CD1c-positive myeloid dendritic cell (primary cell): Measurements from ENCODE around the gene GARIN5B.

Experiments
- DNase-seq: peaks from one replicate; pipeline ENCODE4 v3.0.0-alpha.2; 2016; ENCODE audit errors: extremely low spot score

The GARIN5B gene

GRCh38 chr19:55370305-55370988 lies 7.4 kb upstream of the GARIN5B start, which contains the start of gene IL11:
IL11 (minus strand) TSS chr19:55370463; CDS start chr19:55370310, 153 bp downstream.
- DNase-seq, result no peak

GRCh38 chr19:55369653-55370304 lies 6.7 kb upstream of the GARIN5B start:
- no peak for DNase-seq

- DNase-seq, result peak; percentile 72
Observed at GRCh38 chr19:55368701-55369563, 5.9 kb upstream of the GARIN5B start.

GRCh38 chr19:55368106-55368505 lies 5.0 kb upstream of the GARIN5B start:
- no peak for DNase-seq

GRCh38 chr19:55366790-55367189 lies 3.7 kb upstream of the GARIN5B start:
- DNase-seq, result no peak

- no peak for DNase-seq
Observed at GRCh38 chr19:55365964-55366363, 2.9 kb upstream of the GARIN5B start.

- no peak for DNase-seq
Observed at GRCh38 chr19:55365245-55365644, 2.2 kb upstream of the GARIN5B start.

- no peak for DNase-seq
Observed at GRCh38 chr19:55362174-55362989, 678 bp downstream of the GARIN5B start.

GRCh38 chr19:55360902-55361301 lies 2.2 kb downstream of the GARIN5B start:
- DNase-seq, result no peak

- DNase-seq, result no peak
Observed at GRCh38 chr19:55358943-55359908, 3.8 kb downstream of the GARIN5B start.

GRCh38 chr19:55358493-55358892 lies 4.6 kb downstream of the GARIN5B start:
- no peak for DNase-seq

- no peak for DNase-seq
Observed at GRCh38 chr19:55355213-55355821, 7.7 kb downstream of the GARIN5B start.

- no peak for DNase-seq
Observed at GRCh38 chr19:55354698-55355212, 8.3 kb downstream of the GARIN5B start, which contains the start of gene COX6B2. COX6B2 (minus strand) TSS chr19:55354719; CDS start chr19:55354521, 198 bp downstream.

GRCh38 chr19:55353803-55354697 lies 9.0 kb downstream of the GARIN5B start:
- DNase-seq, result peak; percentile 76

GRCh38 chr19:55353356-55353802 lies 9.7 kb downstream of the GARIN5B start:
- DNase-seq, result no peak

- DNase-seq, result no peak
Observed at GRCh38 chr19:55352549-55353145, 10.4 kb downstream of the GARIN5B start.

GRCh38 chr19:55352040-55352439 lies 11.0 kb downstream of the GARIN5B start:
- no peak for DNase-seq
